GM18505 (cell line): ENCODE data around the gene HOXB8.

Experiments used
- ATAC-seq: cut with Tn5 transposase; IDR thresholded peaks from one replicate; pipeline ENCODE4 v1.9.1; 2021; ENCODE audit not compliant: unreplicated experiment
- POLR2A ChIP-seq: IDR thresholded peaks from 4 replicates; pipeline ENCODE4 v1.6.1; 2011; ENCODE audit warnings: borderline replicate concordance; ENCODE audit not compliant: insufficient read depth, insufficient read length; ENCODE audit errors: extremely low read depth

HOXB8 gene

DNA sequence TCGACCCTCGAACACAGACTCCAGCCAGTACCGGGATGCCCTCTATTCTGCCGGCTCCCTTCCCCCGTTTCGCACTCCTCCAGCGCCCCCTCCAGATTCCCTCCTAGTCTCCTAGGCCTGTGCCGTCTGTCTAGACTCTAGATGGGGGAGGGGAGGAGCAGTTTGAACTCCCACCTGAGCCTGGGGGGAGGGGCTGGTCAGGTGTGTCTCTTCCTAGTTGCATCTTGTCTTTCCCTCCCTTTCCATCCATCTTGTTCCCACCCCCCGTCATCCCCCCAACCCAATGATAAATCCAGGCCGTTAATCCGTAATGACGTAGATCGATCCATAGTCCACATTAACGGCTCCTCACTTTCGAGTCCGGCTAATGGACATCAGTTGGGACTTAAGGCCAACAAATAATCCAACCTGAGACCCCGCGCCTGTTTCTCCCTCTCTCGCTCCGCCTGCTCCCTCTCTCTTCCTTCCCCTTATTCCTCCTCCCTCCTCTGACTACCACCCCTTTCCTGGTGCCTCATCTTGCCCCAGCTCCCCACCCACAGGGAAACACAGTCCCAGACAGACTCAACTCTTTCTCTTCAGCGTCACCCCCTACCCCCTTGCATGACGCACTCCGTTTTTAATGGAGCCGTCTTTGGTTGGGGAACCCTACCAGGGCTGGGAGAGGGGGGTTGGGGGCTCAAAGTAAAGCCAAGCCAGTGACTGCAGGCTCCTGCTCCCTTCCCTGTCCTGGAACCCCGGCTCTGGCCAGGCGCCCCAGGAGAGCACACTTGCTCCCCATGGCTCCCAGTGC is 18.2 kb downstream of the HOXB8 start:
- TF ChIP-seq POLR2A: no peak
- no peak for ATAC-seq

DNA sequence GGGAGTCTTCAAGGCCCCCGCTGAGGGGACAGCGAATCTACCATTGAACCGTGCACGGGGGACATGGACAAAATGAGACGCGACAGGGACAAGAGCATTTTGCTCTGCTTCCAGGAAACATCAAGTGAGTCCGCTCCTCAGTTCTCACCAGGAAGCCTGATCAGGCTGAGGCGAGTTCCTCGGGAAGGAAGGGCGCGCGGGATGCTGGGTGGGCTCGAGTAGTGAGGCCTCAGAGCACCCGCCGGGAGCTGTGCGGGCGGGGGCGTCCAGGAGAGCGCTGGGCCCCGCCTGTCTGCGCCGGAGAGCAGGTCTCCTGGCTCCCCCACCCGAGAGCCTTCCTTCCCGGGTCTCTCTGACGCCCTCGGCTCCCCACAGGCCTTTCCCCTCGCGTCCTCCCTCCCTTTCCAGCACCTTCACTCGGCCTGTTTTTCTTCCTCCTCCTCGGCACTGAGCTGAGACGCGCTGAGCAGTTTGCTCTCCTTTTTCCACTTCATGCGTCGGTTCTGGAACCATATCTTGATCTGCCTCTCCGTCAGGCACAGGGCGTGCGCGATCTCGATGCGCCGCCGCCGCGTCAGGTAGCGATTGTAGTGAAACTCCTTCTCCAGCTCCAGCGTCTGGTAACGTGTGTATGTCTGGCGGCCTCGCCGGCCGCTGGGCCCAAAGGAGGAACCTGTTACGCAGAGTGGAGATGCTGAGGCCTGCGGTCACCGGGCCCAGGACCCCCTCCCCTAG is 18.9 kb downstream of the HOXB8 start:
- ATAC-seq: no peak
- no peak for TF ChIP-seq POLR2A

DNA sequence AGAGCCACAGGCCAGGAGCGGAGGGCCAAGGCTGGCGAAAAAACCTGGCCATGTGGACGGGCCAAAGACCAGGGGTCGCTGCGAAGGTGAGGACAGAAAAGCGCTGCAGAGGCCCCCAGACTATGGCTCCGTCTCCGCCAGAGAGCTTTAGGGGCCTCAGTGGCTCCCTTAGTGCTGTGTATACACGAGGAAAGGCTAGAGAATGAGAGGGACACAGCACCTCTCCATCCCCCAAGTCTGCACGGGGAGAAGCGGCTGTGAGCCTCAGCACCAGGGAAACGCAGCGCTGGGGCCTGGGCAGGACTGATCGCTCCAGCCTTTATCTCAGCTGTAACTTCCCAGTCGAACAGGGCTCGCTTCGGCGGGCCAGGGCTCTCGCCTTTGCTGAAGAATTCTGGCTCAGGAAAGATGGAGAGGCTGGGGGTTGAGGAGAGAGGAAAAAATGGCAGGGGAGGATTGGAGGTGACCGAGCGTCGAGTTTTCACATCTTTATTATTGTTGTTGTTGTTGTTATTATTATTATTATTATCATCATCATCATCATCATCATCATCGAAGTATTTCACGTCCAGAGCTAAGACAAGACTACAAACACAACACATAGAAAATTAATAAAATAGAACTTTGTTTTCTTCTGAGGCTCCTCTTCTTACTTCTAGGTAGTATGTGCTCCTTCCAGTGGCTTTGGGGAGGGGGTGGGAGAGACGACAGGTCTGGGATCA is 19.7 kb downstream of the HOXB8 start:
- no peak for ATAC-seq
- TF ChIP-seq POLR2A: no peak

DNA sequence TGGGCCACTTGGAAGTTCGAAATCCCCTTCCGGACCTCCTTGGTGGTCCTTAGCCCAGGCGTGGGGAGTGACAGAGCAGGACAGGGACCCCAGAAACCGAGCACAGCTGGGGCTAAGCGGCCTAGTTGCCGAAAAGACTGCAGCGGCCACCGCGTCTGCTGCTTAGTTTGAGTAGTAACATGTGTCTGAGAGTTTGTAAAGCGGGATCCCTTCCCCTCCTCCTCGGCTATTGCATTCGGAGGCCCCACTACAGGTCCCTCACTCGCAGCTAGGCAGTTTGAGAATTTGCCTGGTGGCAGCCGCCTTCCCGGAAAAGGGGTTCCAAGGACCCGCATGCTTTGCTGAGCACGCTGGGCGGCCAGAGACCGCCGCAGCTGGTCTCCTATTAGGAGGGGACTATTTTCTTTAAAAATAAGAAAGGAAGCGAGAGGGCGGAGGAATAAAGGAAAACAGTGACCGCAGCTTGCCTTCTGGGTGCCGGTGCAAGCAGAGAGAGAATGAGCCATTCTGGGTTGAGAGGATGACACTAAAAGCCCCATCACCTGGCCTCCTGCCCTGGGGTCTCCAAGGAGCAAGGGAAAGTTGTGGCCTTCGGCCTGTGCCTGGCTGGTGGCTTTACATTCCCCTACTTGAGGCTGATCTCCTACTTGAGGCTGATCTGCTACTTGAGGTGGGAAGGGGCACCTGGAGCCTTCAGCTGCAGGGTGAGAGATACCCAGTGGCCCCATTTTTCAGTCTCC is 20.4 kb downstream of the HOXB8 start:
- TF ChIP-seq POLR2A: no peak
- no peak for ATAC-seq

DNA sequence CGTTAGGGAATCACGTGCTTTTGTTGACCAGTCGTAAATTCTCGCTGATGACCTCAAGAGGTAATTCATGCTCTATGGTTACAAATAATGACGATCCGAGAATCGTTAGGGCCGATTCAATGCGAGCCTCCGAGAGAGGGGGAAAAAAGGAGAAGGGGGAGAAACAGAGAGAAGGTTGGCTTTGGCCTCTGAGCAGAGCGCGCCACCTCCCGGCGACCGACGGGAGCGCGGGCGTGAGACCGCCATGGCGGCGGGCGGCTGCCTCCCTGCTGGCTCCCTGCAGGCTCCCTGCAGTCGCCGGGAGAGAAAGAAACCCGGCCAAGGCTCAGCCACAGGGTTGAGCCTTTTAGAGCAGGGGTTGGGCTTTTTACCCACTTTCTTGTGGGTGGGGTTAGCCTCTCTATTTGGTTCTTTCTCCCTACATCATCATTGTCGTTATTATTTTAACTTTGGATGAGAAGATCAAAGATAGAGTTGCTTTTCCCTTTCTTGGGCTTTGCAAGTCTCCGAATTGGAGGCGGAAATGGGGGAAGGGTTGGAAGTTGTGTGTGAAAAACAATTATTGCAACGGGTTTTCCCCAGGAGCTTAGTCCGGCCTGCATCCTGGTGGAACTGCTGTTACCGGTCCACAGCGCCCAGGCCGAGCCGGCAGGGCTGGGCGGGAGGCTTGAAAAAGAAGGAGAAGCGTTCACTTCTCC is 21.1 kb downstream of the HOXB8 start:
- no peak for ATAC-seq
- TF ChIP-seq POLR2A: no peak

DNA sequence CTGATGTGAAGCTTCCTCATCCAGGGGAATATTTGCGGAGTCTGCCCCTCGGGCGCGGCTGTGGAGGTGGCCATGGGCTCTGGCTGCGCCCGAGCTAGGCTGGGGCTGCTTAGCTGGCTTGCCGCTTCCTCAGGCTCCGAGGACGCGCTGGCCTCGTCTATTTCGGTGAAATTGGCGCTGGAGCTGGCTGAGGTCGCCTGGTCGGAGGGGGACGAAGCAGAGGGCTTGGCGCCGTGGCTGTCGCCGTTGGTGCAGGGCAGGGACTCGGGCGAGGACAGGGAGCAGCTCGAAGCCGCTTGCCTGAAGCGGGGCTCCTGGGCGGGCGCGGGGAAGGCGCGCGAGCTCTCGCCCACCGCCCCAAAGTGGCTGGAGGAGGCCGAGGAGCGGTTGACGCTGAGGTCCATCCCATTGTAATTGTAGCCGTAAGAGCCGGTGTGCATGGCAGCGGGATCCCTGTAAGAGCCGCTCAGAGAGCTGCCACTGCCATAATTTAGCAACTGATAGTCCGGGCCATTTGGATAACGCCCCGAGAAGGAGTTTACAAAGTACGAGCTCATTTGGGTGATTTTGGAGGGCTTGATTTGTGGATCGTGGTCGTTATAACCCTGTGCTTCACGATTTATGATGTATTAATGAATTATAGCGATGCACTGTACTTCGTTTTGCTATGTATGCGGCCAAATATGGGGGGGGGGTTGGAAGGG is 21.8 kb downstream of the HOXB8 start, which contains the start of gene HOXB5:
TSS of gene HOXB5 (minus strand) at position 654 of the 704 bp plus-strand sequence. CDS start at position 557, 97 bp downstream.
- TF ChIP-seq POLR2A: no peak
- no peak for ATAC-seq

DNA sequence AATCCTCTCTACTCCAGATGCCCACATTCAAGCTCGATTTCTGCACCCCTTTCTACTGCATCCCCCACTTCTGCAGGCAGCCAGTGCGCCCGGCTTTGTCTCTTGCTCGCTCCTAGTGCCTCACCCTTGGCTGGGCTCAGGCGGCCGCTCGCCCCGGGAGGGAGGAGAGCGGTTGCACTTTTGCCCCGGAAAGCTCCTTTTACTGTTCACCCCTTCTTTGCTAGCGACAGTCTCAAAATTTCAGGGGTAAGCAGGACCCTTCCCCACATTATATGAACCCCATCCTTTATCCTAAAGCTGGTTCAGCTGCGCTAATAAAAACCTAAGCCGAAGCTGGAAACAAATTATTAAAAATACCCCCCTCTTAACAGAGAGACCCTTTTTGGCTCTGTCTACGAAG is 22.5 kb downstream of the HOXB8 start:
- no peak for ATAC-seq
- no peak for TF ChIP-seq POLR2A

DNA sequence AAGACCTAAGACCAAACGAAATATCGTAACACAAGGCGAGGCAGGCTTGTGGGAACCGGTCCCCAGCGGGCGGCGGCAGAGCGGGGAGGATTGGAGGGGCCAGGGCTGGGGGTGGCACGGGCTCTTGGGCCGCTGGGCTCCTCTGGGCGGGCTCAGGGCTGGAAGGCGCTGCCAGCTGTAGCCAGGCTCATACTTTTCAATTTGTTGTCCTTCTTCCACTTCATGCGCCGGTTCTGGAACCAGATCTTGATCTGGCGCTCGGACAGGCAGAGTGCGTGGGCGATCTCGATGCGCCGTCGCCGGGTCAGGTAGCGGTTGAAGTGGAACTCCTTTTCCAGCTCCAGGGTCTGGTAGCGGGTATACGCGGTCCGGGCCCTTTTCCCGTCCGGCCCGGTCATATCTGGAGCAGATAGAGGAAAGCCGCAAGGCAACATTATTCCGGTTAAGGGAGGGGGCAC is 23.0 kb downstream of the HOXB8 start:
- no peak for ATAC-seq
- no peak for TF ChIP-seq POLR2A

DNA sequence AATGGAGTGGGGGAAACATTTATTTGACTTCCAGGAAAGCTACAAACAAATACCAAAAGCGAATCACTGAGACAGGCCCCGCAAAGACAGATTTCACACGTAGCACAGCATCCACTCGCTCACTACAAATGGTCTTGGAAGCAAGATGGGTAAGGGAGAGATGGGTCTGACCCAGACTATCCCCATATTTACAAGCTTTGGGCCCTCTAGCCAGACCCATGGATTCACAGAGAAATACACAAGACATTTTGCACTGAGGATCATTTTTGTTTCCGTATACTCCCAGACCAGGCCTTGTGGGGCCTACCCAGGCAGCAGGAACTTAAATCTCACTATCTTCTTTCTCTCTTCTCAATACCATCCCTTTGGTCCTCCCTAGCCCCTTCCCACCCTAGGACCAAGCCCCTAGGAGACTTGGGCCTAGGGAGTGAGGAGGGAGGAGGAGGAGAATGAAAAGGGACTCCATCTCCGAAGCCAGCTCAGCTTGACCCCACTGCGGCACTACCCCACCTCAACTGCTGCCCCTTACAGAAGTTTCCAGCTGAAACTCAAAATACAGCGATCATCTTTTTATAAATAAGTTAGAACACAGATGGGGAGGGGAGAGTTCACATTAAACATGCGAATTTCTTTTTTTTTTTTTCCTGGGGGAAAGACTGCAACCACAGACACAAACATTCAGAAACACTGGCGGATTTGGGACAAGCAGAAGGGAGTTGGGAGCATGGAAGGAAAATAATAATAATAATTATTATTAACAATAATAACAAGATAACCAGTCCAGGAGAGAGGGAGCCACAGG is 23.6 kb downstream of the HOXB8 start:
- TF ChIP-seq POLR2A: no peak
- ATAC-seq: no peak

DNA sequence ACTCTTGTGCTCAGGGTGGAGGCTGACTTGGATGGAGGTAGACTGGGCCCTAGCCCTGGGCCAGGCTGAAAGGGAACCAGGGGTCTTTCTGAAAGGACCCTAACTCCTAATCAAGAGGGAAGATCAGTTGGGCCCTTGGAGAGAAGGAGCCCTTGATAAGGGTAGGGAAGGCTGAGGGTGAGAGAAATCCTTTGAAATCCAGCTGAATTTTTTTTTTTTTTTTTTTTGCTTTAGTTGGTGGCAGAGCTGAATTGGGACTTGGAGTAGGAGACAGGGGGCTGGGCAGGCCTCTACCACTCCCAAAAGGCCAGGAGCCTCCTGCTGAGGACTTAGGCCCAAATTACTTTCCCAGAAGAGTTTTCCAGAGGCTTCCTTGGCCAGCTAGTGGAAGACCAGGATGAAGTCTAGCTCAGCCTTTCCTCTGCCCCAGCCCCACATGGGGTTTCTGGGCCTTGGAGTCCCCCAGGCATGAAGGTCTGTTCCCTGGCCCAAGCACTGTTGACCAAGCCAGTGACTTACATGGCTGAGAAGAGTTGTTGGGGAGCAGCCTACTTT is 24.4 kb downstream of the HOXB8 start:
- no peak for ATAC-seq
- no peak for TF ChIP-seq POLR2A
